PC-3 (cell line): ENCODE results near the gene TESK2.
"Not testable (repeated sequence)": the region's sequence is repeated elsewhere in the genome, so short reads cannot be mapped to it uniquely, and the experiment has no call there.

ENCODE experiments used
- EZH2 ChIP-seq: fragments of 300-600 bp; sonication (generic); IDR thresholded peaks from one replicate; pipeline ENCODE4 v1.6.1; 2017; ENCODE audit warnings: antibody characterized with exemption, mild to moderate bottlenecking, low read length; ENCODE audit not compliant: unreplicated experiment
- EZH2phosphoT487 ChIP-seq: fragments of 300-600 bp; sonication (generic); IDR thresholded peaks from 2 replicates; pipeline ENCODE4 v1.6.1; 2018; ENCODE audit warnings: mild to moderate bottlenecking, antibody characterized with exemption, low read length, borderline replicate concordance
- TF ChIP-seq, protein P1 (sequence below): fragments of 300-600 bp; sonication (generic); conservative IDR thresholded peaks from 2 replicates; pipeline ENCODE4 v1.5.1; 2017; ENCODE audit warnings: antibody characterized with exemption, low read depth, mild to moderate bottlenecking, low read length

DNA sequence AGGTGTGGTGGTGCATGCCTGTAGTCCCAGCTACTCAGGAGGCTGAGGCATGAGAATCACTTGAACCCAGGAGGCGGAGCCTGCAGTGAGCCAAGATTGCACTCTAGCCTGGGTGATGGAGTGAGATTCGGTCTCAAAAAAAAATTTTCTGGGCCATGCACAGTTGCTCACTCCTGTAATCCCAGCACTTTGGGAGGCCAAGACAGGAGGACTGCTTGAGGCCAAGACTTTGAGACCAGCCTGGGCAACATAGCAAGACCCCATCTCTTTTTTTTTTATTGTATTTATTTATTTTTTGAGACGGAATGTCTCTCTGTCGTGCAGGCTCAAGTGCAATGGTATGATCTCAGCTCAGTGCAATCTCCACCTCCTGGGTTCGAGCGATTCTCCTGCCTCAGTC is 16.8 kb downstream of the TESK2 start:
- TF ChIP-seq, protein P1, sequence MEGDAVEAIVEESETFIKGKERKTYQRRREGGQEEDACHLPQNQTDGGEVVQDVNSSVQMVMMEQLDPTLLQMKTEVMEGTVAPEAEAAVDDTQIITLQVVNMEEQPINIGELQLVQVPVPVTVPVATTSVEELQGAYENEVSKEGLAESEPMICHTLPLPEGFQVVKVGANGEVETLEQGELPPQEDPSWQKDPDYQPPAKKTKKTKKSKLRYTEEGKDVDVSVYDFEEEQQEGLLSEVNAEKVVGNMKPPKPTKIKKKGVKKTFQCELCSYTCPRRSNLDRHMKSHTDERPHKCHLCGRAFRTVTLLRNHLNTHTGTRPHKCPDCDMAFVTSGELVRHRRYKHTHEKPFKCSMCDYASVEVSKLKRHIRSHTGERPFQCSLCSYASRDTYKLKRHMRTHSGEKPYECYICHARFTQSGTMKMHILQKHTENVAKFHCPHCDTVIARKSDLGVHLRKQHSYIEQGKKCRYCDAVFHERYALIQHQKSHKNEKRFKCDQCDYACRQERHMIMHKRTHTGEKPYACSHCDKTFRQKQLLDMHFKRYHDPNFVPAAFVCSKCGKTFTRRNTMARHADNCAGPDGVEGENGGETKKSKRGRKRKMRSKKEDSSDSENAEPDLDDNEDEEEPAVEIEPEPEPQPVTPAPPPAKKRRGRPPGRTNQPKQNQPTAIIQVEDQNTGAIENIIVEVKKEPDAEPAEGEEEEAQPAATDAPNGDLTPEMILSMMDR, result not testable (repeated sequence)
- not testable (repeated sequence) for TF ChIP-seq EZH2phosphoT487, EZH2
